Transverse colon (tissue), 4 donors: ENCODE data around the gene ALG8. TPM values are rescaled to one million over a fixed set of nuclear protein-coding genes. Genes with fewer than 3 reads are reported as not detected.

Source experiments
- DNase-seq: peaks from one replicate; pipeline ENCODE4 v3.0.0-alpha.2; 2019
- H3K27ac ChIP-seq, 4 donors: fragments of 200-600 bp; sonication (generic); 2 replicates each; pipeline ENCODE4 v1.5.1; 2016 to 2018; ENCODE audit warnings: inconsistent platforms in 4 of 4
- H3K27me3 ChIP-seq: fragments of 200-600 bp; sonication (generic); 2 replicates; pipeline ENCODE4 v1.5.1; 2017; ENCODE audit warnings: inconsistent platforms
- H3K36me3 ChIP-seq, 4 donors: fragments of 200-600 bp; sonication (generic); 2 replicates each; pipeline ENCODE4 v1.5.1; 2017 to 2019; ENCODE audit warnings: inconsistent platforms in 4 of 4
- H3K4me1 ChIP-seq, 4 donors: fragments of 200-600 bp; sonication (generic); 2 replicates each; pipeline ENCODE4 v1.5.1; 2017 to 2020; ENCODE audit warnings: inconsistent platforms in 4 of 4
- H3K4me3 ChIP-seq, 4 donors: fragments of 200-600 bp; sonication (generic); 1 replicate in 1 of 4; 2 replicates in 3 of 4; pipeline versions ENCODE4 v1.5.1 to v1.6.1; 2017 to 2019; ENCODE audit warnings: inconsistent platforms in 4 of 4
- H3K9me3 ChIP-seq, 2 donors: fragments of 200-600 bp; sonication (generic); 2 replicates each; pipeline ENCODE4 v1.5.1; 2017 to 2019; ENCODE audit warnings: inconsistent platforms in 2 of 2
- CTCF ChIP-seq, 5 experiments: fragments of 200-600 bp in 3 of 5; fragments of 450-650 bp in 2 of 5; sonication (generic) in 3 of 5; IDR thresholded peaks; 1 replicate in 2 of 5; 2 replicates in 3 of 5; pipeline ENCODE4 v1.5.1; 2016 to 2017; ENCODE audit warnings: antibody characterized with exemption in 5 of 5, inconsistent platforms in 3 of 5, mild to moderate bottlenecking in 2 of 5, moderate library complexity in 1 of 5
- EP300 ChIP-seq: sonication (generic); formaldehyde crosslinking; IDR thresholded peaks from one replicate; pipeline ENCODE4 v1.6.1; 2017; ENCODE audit warnings: antibody characterized with exemption, low read depth
- POLR2A ChIP-seq: fragments of 450-650 bp; IDR thresholded peaks from one replicate; pipeline ENCODE4 v1.6.1; 2016; ENCODE audit warnings: antibody characterized with exemption, mild to moderate bottlenecking, moderate library complexity
- POLR2AphosphoS5 ChIP-seq, 3 donors: sonication (generic); formaldehyde crosslinking; IDR thresholded peaks; one replicate each; pipeline ENCODE4 v1.6.1; 2016; ENCODE audit warnings: antibody characterized with exemption in 3 of 3
- WGBS, 2 donors: methylation state at CpG; one replicate each; pipeline ENCODE4 v1.1.5; 2018; ENCODE audit warnings: low coverage in 1 of 2; 5-methylcytosine and 5-hydroxymethylcytosine counted together
- in situ Hi-C, 4 donors: fragments of 200-750 bp; cut with MboI; loops; one replicate each; pipeline versions ENCODE4 v1.15.0 to v1.15.1; 2017; ENCODE audit warnings: low sequenced_read_pairs in 3 of 4, low pct_ligation_motif_present in 1 of 4, low pct_unique_long_range_greater_than_20kb in 1 of 4
- intact Hi-C: fragments of 100-400 bp; cut with DNase I; formaldehyde crosslinking; loops from one replicate; pipeline ENCODE4 v1.15.1; 2023; ENCODE audit warnings: low total_unique reads
- total RNA-seq, 4 donors: library from RNA; depleted of rRNA; stranded (reverse); fragments of >200 nt; gene quantifications; one replicate each; pipeline ENCODE4 v1.1.0, GENCODE V29; 2016

The ALG8 gene
- total RNA-seq, 4 donors from 2014 or later: 4.9 to 28.9 (median 14.5) TPM

DNA sequence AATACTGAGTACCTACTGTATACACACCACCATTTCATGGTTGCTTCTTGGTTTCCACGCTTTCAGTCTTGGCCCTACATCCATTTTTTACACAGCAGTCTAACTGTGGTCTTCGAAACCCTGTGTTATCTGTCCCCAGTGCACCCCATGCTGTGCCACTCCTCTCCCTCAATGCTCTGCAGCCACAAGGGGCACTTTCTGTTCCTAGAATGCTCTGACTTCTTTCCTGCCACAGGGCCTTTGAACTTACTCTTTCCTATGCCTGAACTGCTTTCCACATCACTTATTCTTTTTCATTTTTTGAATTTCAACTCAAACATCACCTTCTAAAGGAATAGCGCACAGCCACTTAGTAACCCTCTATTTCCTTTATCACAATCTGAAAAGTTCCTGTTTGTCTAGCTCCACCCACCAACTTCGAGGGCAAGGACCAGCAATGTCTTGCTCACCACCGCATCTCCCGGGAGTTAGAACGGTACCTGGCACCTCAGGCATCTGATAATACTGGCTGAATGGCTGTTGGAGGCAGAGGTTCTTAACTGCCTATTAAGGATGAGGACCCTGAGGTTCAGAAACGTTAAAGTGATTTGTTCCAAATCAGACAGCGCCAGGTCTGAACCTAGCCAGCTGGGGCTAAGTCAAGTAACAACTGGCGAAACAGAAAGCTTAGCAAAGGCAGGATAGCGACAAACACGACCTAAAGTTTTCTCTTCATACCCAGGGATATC lies 568 bp downstream of the ALG8 start:
- H3K4me3 ChIP-seq: peak overlapping the region; percentile 62 to 78 (median 68)
- in situ Hi-C loops (loop anchor here in 2 of 4 donors (25.0 kb wide), 1 partner anchor 423 kb away; the partner anchor contains the start of gene NARS2 (in 2 of the 2)), intact Hi-C loops (no loop called here)
- H3K36me3 ChIP-seq: no peaks in the 10 kb centered on the region
- peak overlapping the region; percentile 79 to 86 (median 80) for H3K27ac ChIP-seq
- H3K4me1 ChIP-seq: peaks cover 3 to 16% (median 9%) of the 10 kb centered on the region in 4 donors
- no peaks in the 10 kb centered on the region for H3K27me3 ChIP-seq
- TF ChIP-seq CTCF (IDR thresholded peaks at IDR 0.05): no peak
- no peak for TF ChIP-seq POLR2AphosphoS5 (IDR thresholded peaks at IDR 0.05)
- TF ChIP-seq POLR2A: no peak
- TF ChIP-seq EP300: no peak
- H3K9me3 ChIP-seq: no peaks in the 10 kb centered on the region
- peak; percentile 34 for DNase-seq
- WGBS, 2 donors: 17 to 18% methylated on average over 7 to 12 of the region's 12 CpGs

DNA sequence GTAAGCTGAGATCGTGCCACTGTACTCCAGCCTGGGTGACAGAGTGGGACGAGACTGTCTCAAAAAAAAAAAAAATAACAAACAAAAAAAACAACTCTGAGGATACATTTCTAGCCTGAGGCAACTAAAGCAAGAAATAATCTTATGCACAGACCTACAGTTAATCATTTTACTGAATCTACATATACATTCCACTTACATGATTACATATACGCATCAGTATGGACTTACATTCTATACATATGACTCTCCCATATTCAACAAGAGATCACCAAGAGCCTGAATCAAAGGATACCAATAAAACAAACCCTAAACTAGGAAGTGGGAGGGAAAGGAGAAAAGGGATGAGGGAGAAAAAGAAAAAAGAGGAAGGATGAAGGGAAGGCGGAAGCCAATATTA lies 1.1 kb downstream of the ALG8 start:
- 91% methylated on average over 4 of the region's 4 CpGs for WGBS, 2 donors
- Histone ChIP-seq H3K9me3 (no peaks in the 10 kb centered on the region), H3K27ac (no peak overlapping the region), H3K4me3 (peak overlapping the region in 1 of 4 donors; percentile 78), H3K36me3 (no peaks in the 10 kb centered on the region), H3K27me3 (no peaks in the 10 kb centered on the region), H3K4me1 (peaks cover 3 to 16% (median 9%) of the 10 kb centered on the region in 4 donors)
- in situ Hi-C loops (loop anchor here in 2 of 4 donors (25.0 kb wide), 1 partner anchor 424 kb away; the partner anchor contains the start of gene NARS2 (in 2 of the 2)), intact Hi-C loops (no loop called here)
- TF ChIP-seq POLR2AphosphoS5 (IDR thresholded peaks at IDR 0.05) (no peak), CTCF (IDR thresholded peaks at IDR 0.05) (no peak), EP300 (no peak), POLR2A (no peak)
- DNase-seq: no peak

- intact Hi-C loops (no loop called here), in situ Hi-C loops (loop anchor here in 2 of 4 donors (25.0 kb wide), 1 partner anchor 430 kb away; the partner anchor contains the start of gene NARS2 (in 2 of the 2))
- H3K36me3 ChIP-seq: no peaks in the 10 kb centered on the region
Observed at GRCh38 chr11:78132475-78132874, 7.0 kb downstream of the ALG8 start.

More at GRCh38 chr11:78132475-78132874, 7.0 kb downstream of the ALG8 start:
- no peak for TF ChIP-seq CTCF (IDR thresholded peaks at IDR 0.05)
- no peak for TF ChIP-seq POLR2AphosphoS5 (IDR thresholded peaks at IDR 0.05)
- TF ChIP-seq POLR2A: no peak
- TF ChIP-seq EP300: no peak
- no peak for DNase-seq
- Histone ChIP-seq H3K27me3 (no peaks in the 10 kb centered on the region), H3K27ac (no peak overlapping the region), H3K4me1 (no peaks in the 10 kb centered on the region), H3K4me3 (no peak overlapping the region), H3K9me3 (no peaks in the 10 kb centered on the region)
- 25 to 92% methylated on average over 1 to 2 of the region's 2 CpGs for WGBS, 2 donors
